MM.1S (cell line): ENCODE measurements around the gene AATK.

Experiments
- DNase-seq: peaks from one replicate; pipeline ENCODE4 v3.0.0-alpha.2; 2015
- H2AFZ ChIP-seq: fragments of 300-600 bp; sonication (generic); 2 replicates; pipeline ENCODE4 v1.6.0; 2016; ENCODE audit warnings: antibody characterized with exemption, low read length
- H3F3A ChIP-seq: fragments of 300-600 bp; sonication (generic); 2 replicates; pipeline ENCODE4 v1.6.1; 2016; ENCODE audit warnings: mild to moderate bottlenecking, antibody characterized with exemption, low read length, moderate library complexity, mixed read lengths; ENCODE audit not compliant: insufficient read depth
- H3K27ac ChIP-seq: fragments of 300-600 bp; sonication (generic); 2 replicates; pipeline ENCODE4 v1.5.1; 2016; ENCODE audit warnings: mild to moderate bottlenecking, low read length
- H3K27me3 ChIP-seq: fragments of 300-600 bp; sonication (generic); replicated peaks from 2 replicates; pipeline ENCODE4 v1.6.0; 2016; ENCODE audit warnings: low read length; ENCODE audit not compliant: insufficient read depth
- H3K36me3 ChIP-seq: fragments of 300-600 bp; sonication (generic); replicated peaks from 2 replicates; pipeline ENCODE4 v1.6.1; 2016; ENCODE audit warnings: mild to moderate bottlenecking, low read length, mixed read lengths; ENCODE audit not compliant: insufficient read depth
- H3K4me1 ChIP-seq: fragments of 300-600 bp; sonication (generic); 2 replicates; pipeline ENCODE4 v1.6.1; 2016; ENCODE audit warnings: low read length, mixed read lengths
- H3K4me2 ChIP-seq: fragments of 300-600 bp; sonication (generic); 2 replicates; pipeline ENCODE4 v1.6.0; 2016; ENCODE audit warnings: low read depth, low read length
- H3K4me3 ChIP-seq: fragments of 300-600 bp; sonication (generic); 2 replicates; pipeline ENCODE4 v1.5.1; 2016; ENCODE audit warnings: low read length, mixed read lengths
- H3K79me2 ChIP-seq: fragments of 300-600 bp; sonication (generic); 2 replicates; pipeline ENCODE4 v1.6.1; 2016; ENCODE audit warnings: mixed run types, low read length, mixed read lengths
- H3K9ac ChIP-seq: fragments of 300-600 bp; sonication (generic); 2 replicates; pipeline ENCODE4 v1.6.1; 2016; ENCODE audit warnings: low read length, mixed read lengths
- H3K9me2 ChIP-seq: fragments of 300-600 bp; sonication (generic); replicated peaks from 2 replicates; pipeline ENCODE4 v1.6.1; 2016; ENCODE audit warnings: mild to moderate bottlenecking, low read length, mixed read lengths; ENCODE audit not compliant: insufficient read depth
- H3K9me3 ChIP-seq: fragments of 300-600 bp; sonication (generic); replicated peaks from 2 replicates; pipeline ENCODE4 v1.6.1; 2016; ENCODE audit warnings: mild to moderate bottlenecking, low read length, mixed read lengths; ENCODE audit not compliant: insufficient read depth
- H4K20me1 ChIP-seq: fragments of 300-600 bp; sonication (generic); 2 replicates; pipeline ENCODE4 v1.6.1; 2016; ENCODE audit warnings: mild to moderate bottlenecking, low read length, moderate library complexity, mixed read lengths; ENCODE audit not compliant: insufficient read depth
- EZH2 ChIP-seq: fragments of 300-600 bp; sonication (generic); optimal IDR thresholded peaks from 2 replicates; pipeline ENCODE3; 2017; ENCODE audit warnings: low read depth, mild to moderate bottlenecking, antibody characterized with exemption, low read length, mixed read lengths
- EZH2phosphoT487 ChIP-seq: fragments of 300-600 bp; sonication (generic); IDR thresholded peaks from 2 replicates; pipeline ENCODE4 v1.6.1; 2018; ENCODE audit warnings: antibody characterized with exemption, low read length
- TF ChIP-seq, protein P1 (sequence below): fragments of 300-600 bp; sonication (generic); IDR thresholded peaks from 2 replicates; pipeline ENCODE4 v1.5.1; 2016; ENCODE audit warnings: antibody characterized with exemption, low read length, mixed read lengths

AATK gene

DNA sequence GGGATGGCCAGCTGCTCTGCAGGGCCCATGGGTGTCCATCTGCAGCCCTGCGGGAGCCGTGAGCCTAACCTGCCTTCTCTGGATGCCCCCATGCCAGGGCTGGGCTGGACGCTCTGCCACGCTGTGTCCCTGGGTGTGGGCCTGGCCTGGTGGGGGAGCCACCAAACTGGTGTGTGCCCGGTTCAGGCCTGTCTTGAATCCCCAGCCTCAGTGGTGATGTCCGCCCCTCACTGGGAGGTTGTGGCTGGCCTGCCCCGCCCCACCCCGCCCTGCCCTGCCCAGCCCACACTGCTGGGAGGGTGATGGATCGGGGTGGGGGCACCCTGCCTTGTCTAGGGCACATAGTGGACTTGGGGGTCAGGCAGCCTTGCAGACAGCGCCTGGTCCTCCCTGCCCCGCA is 50.8 kb downstream of the AATK start:
- Histone ChIP-seq H3K4me2 (no peak overlapping the region), H3K27ac (no peak overlapping the region)

DNA sequence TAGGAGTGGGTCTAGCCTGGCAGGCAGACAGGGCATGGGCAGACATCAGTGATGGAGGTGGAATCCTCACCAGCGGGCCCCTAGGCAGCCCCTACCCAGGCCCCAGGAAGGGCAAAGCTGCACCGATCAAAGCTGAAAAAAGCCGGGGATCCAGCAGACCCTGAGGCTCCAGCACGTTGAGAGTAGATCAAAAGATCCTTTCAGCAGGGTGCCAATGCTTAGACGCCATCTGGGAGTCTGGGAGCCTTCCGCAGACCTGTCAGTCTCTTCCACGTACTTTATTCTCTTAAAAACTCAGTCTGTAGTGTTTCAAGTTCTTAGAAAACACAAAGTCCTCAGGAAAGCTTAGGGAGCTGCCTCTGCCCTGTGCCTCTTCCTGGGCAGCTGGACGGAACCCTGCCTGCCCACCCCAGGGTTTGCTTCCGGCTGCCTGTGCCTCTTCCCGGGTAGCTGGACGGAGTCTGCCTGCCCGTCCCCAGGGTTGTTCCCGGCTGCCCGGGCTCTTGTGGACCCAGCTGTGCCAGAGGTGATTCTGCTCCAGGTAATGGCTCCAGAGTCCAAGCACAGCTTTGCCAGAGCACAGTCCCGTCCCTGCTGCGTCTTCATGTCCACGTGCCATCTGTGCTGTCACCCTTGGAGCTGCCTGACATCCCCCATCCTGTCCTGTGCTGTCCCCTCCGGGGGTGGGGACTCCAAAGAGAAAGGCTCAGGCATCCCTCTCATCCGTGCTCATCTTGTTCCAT is 51.5 kb downstream of the AATK start:
- Histone ChIP-seq H3K4me1 (no peaks in the 10 kb centered on the region), H4K20me1 (no peaks in the 10 kb centered on the region), H3K27me3 (peaks cover 95% of the 10 kb centered on the region), H3F3A (no peaks in the 10 kb centered on the region), H3K36me3 (no peaks in the 10 kb centered on the region), H2AFZ (no peak overlapping the region), H3K9ac (no peak overlapping the region), H3K9me2 (no peaks in the 10 kb centered on the region), H3K4me3 (no peak overlapping the region), H3K4me2 (no peak overlapping the region), H3K79me2 (no peaks in the 10 kb centered on the region), H3K27ac (no peak overlapping the region), H3K9me3 (no peaks in the 10 kb centered on the region)
- no peak for DNase-seq
- TF ChIP-seq, protein P1, sequence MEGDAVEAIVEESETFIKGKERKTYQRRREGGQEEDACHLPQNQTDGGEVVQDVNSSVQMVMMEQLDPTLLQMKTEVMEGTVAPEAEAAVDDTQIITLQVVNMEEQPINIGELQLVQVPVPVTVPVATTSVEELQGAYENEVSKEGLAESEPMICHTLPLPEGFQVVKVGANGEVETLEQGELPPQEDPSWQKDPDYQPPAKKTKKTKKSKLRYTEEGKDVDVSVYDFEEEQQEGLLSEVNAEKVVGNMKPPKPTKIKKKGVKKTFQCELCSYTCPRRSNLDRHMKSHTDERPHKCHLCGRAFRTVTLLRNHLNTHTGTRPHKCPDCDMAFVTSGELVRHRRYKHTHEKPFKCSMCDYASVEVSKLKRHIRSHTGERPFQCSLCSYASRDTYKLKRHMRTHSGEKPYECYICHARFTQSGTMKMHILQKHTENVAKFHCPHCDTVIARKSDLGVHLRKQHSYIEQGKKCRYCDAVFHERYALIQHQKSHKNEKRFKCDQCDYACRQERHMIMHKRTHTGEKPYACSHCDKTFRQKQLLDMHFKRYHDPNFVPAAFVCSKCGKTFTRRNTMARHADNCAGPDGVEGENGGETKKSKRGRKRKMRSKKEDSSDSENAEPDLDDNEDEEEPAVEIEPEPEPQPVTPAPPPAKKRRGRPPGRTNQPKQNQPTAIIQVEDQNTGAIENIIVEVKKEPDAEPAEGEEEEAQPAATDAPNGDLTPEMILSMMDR = no peak
- TF ChIP-seq EZH2 (no peak), EZH2phosphoT487 (no peak)

More for the DNA sequence above, 50.8 kb downstream of the AATK start:
- Histone ChIP-seq H3K4me3 (no peak overlapping the region), H2AFZ (no peak overlapping the region), H3K79me2 (no peaks in the 10 kb centered on the region), H3K9ac (no peak overlapping the region), H3K27me3 (peaks cover 88% of the 10 kb centered on the region), H4K20me1 (no peaks in the 10 kb centered on the region), H3F3A (no peaks in the 10 kb centered on the region), H3K4me1 (no peaks in the 10 kb centered on the region), H3K36me3 (no peaks in the 10 kb centered on the region), H3K9me2 (no peaks in the 10 kb centered on the region), H3K9me3 (no peaks in the 10 kb centered on the region)
- DNase-seq = no peak
- no peak for TF ChIP-seq EZH2
- TF ChIP-seq, protein P1 = no peak
- no peak for TF ChIP-seq EZH2phosphoT487

DNA sequence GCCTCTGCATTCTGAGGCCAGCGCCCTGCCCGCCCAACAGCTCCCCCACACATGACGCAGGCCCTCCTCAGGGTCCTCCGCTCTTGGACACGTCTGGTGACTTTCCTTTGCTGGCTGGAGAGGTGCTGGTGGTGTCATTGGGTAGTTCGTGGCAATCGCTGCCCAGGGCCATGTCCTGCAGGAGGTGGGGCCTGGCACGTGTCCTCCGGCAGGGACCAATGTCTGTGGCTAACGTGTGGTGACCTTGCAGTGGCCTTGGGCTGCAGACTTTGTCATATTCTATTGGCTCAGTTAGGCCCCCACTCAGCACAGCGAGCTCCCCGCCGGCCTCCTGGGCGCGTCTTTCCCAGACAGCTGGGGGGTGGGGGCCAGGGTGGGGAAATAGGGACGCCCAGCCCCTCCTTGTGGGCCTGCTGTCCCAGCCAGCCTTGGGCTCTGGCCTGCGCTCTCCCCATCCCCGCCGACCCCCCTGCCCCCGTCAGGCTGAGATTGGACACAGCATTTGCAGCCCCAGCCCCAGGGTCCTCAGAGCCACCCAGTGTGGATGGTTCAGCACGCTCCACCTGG is 52.8 kb downstream of the AATK start:
- H3K4me1 ChIP-seq = no peaks in the 10 kb centered on the region
- H3K27me3 ChIP-seq = peaks cover 100% of the 10 kb centered on the region
- no peaks in the 10 kb centered on the region for H3K9me2 ChIP-seq
- DNase-seq = no peak
- no peaks in the 10 kb centered on the region for H3K36me3 ChIP-seq
- no peak overlapping the region for H3K4me3 ChIP-seq
- H3K4me2 ChIP-seq = no peak overlapping the region
- H3K9ac ChIP-seq = no peak overlapping the region
- H3K9me3 ChIP-seq = no peaks in the 10 kb centered on the region
- H3F3A ChIP-seq = no peaks in the 10 kb centered on the region
- TF ChIP-seq EZH2phosphoT487 (no peak), EZH2 (no peak)
- TF ChIP-seq, protein P1 = no peak
- H3K79me2 ChIP-seq = no peaks in the 10 kb centered on the region
- H2AFZ ChIP-seq = no peak overlapping the region
- H4K20me1 ChIP-seq = no peaks in the 10 kb centered on the region
- H3K27ac ChIP-seq = no peak overlapping the region
